GM12878 (cell line): ENCODE data around the gene PPP4R1. TPM values are rescaled to one million over a fixed set of nuclear protein-coding genes. Genes with fewer than 3 reads are reported as not detected.

ENCODE experiments used
- ATAC-seq: fragments of 200-7000 bp; cut with Tn5 transposase; 3 replicates; pipeline ENCODE4 v1.9.1; 2020; ENCODE audit warnings: mild to moderate bottlenecking, moderate library complexity
- BruUV-seq: library from RNA; stranded (reverse); fragments of 400-500 nt; replicated peaks from 2 replicates; lab custom pipeline; 2021; lab: Mats Ljungman, UMichigan
- CTCF ChIA-PET: fragments of 300-600 bp; sonication (Branson Sonifier 250); formaldehyde crosslinking; extraction: SDS; loops from one replicate; lab custom pipeline; 2021; ENCODE audit warnings: inconsistent platforms; lab: Yijun Ruan, JAX
- POLR2A ChIA-PET: fragments of 350-600 bp; formaldehyde crosslinking; extraction: SDS; loops from one replicate; lab custom pipeline; 2021; ENCODE audit warnings: inconsistent platforms; lab: Charles Lee
- RAD21 ChIA-PET: fragments of 300-600 bp; sonication (Branson Sonifier 250); formaldehyde crosslinking; loops from one replicate; lab custom pipeline; 2023; ENCODE audit warnings: antibody characterized with exemption; ENCODE audit not compliant: unreplicated experiment; lab: Charles Lee
- SMC1A ChIA-PET: fragments of 300-600 bp; sonication (Branson Sonifier 250); formaldehyde crosslinking; loops from one replicate; lab custom pipeline; 2023; ENCODE audit not compliant: unreplicated experiment, uncharacterized antibody; lab: Charles Lee
- DNase-seq: peaks from one replicate; pipeline ENCODE4 v3.0.0-alpha.2; 2011; ENCODE audit warnings: low read depth, low spot score
- FAIRE-seq: peaks from 3 replicates; lab custom pipeline; 2011; peaks lifted over from hg19 to GRCh38; lab: Jason Lieb, UNC
- H2AFZ ChIP-seq: 2 replicates; pipeline ENCODE4 v1.6.0; 2011; ENCODE audit warnings: low read depth, low read length, control low read depth; ENCODE audit not compliant: control insufficient read depth
- H3K27ac ChIP-seq: 2 replicates; pipeline ENCODE4 v1.5.1; 2011; ENCODE audit warnings: control low read depth; ENCODE audit not compliant: control insufficient read depth, insufficient read depth
- H3K27me3 ChIP-seq, 2 experiments: replicated peaks in 1 of 2; 2 replicates each; pipeline versions ENCODE4 v1.6.0 to v1.6.1; 2011; ENCODE audit warnings: low read length in 1 of 2; ENCODE audit not compliant: control insufficient read depth in 2 of 2, insufficient read depth in 2 of 2
- H3K36me3 ChIP-seq, 2 experiments: 2 replicates each; pipeline ENCODE4 v1.5.1; 2011; ENCODE audit warnings: low read length in 1 of 2; ENCODE audit not compliant: control insufficient read depth in 2 of 2, insufficient read depth in 2 of 2
- H3K4me1 ChIP-seq: 2 replicates; pipeline ENCODE4 v1.6.1; 2011; ENCODE audit warnings: mild to moderate bottlenecking, low read length, moderate library complexity, mixed read lengths; ENCODE audit not compliant: control insufficient read depth, insufficient read depth
- H3K4me2 ChIP-seq: 2 replicates; pipeline ENCODE4 v1.6.0; 2011; ENCODE audit warnings: control low read depth; ENCODE audit not compliant: control insufficient read depth, insufficient read depth
- H3K4me3 ChIP-seq: fragments of 200-600 bp; sonication (generic); 2 replicates; pipeline ENCODE4 v1.5.1; 2016
- H3K79me2 ChIP-seq: 2 replicates; pipeline ENCODE4 v1.6.0; 2011; ENCODE audit warnings: low read length; ENCODE audit not compliant: control insufficient read depth, insufficient read depth
- H3K9ac ChIP-seq: 2 replicates; pipeline ENCODE4 v1.8.0; 2011; ENCODE audit warnings: low read length, control low read depth, mixed read lengths; ENCODE audit not compliant: control insufficient read depth, insufficient read depth
- H3K9me3 ChIP-seq: replicated peaks from 3 replicates; pipeline ENCODE4 v1.5.1; 2011; ENCODE audit warnings: mild to moderate bottlenecking, low read length; ENCODE audit not compliant: control insufficient read depth, insufficient read depth
- H4K20me1 ChIP-seq: 2 replicates; pipeline ENCODE4 v1.6.0; 2011; ENCODE audit not compliant: control insufficient read depth, insufficient read depth
- ATF2 ChIP-seq: IDR thresholded peaks from 2 replicates; pipeline ENCODE4 v1.6.1; 2012; ENCODE audit warnings: low read length, inconsistent platforms
- ATF3 ChIP-seq: IDR thresholded peaks from 2 replicates; pipeline ENCODE4 v1.6.1; 2011; ENCODE audit warnings: low read depth, mild to moderate bottlenecking, low read length, moderate library complexity, borderline replicate concordance; ENCODE audit errors: extremely low read depth
- CHD1 ChIP-seq: IDR thresholded peaks from 2 replicates; pipeline ENCODE4 v1.6.1; 2012; ENCODE audit warnings: low read depth, low read length, improper control_type of control experiment
- KDM1A ChIP-seq: fragments of 200-600 bp; sonication (generic); IDR thresholded peaks from 2 replicates; pipeline ENCODE4 v1.6.1; 2016; ENCODE audit warnings: borderline replicate concordance
- MYB ChIP-seq: fragments of 150-350 bp; IDR thresholded peaks from 2 replicates; pipeline ENCODE4 v1.6.1; 2014; ENCODE audit warnings: mild to moderate bottlenecking, low read depth, low read length, borderline replicate concordance
- MYC ChIP-seq: IDR thresholded peaks from 2 replicates; pipeline ENCODE4 v1.6.1; 2011; ENCODE audit warnings: mild to moderate bottlenecking, low read length, moderate library complexity, inconsistent platforms; ENCODE audit not compliant: insufficient read depth, insufficient replicate concordance, insufficient read length, severe bottlenecking
- RCOR1 ChIP-seq: conservative IDR thresholded peaks from 2 replicates; pipeline ENCODE4 v1.6.1; 2012; ENCODE audit warnings: low read depth, low read length, improper control_type of control experiment
- RUNX3 ChIP-seq: IDR thresholded peaks from 2 replicates; pipeline ENCODE4 v1.6.1; 2012; ENCODE audit warnings: low read length, inconsistent platforms
- TARDBP ChIP-seq: IDR thresholded peaks from 2 replicates; pipeline ENCODE4 v1.6.1; 2016; ENCODE audit warnings: borderline replicate concordance
- ZNF207 ChIP-seq: fragments of 450-650 bp; IDR thresholded peaks from 2 replicates; pipeline ENCODE4 v1.6.1; 2014; ENCODE audit warnings: antibody characterized with exemption, mild to moderate bottlenecking, borderline replicate concordance
- ZNF384 ChIP-seq: IDR thresholded peaks from 2 replicates; pipeline ENCODE4 v1.6.1; 2012; ENCODE audit warnings: low read depth, mild to moderate bottlenecking, low read length, improper control_type of control experiment, borderline replicate concordance
- WGBS: methylation state at CpG from one replicate; pipeline ENCODE4 v1.1.6; 2016; ENCODE audit warnings: low lambda C conversion rate; ENCODE audit not compliant: insufficient replicate concordance, insufficient coverage; ENCODE audit errors: missing lambda C conversion rate; 5-methylcytosine and 5-hydroxymethylcytosine counted together
- in situ Hi-C: fragments of 300-500 bp; cut with MboI; formaldehyde crosslinking; loops from 9 replicates; pipeline ENCODE4 v1.14.3; 2018; ENCODE audit warnings: mixed read lengths
- intact Hi-C: fragments of 100-400 bp; cut with micrococcal nuclease; formaldehyde crosslinking; loops from one replicate; pipeline ENCODE4 v1.14.2; 2022; ENCODE audit not compliant: unreplicated experiment
- polyA plus RNA-seq, 11 experiments: library from polyadenylated mRNA; depleted of rRNA in 4 of 11; unstranded in 6 of 11; stranded (reverse) in 5 of 11; fragments of >200 nt; fragmentation: Nextera tagmentation in 4 of 11; fragmentation: Illumina TruSeq in 1 of 11; extraction: Ambion mirVana in 4 of 11; extraction: Trizol in 1 of 11; gene quantifications; 1 replicate in 1 of 11; 2 replicates in 10 of 11; pipeline versions ENCODE4 v1.2.1 to v1.2.3, GENCODE V29; 2011 to 2016; ENCODE audit warnings: inconsistent platforms in 2 of 11, missing spikeins in 2 of 11, low read depth in 1 of 11
- total RNA-seq, 4 experiments: library from RNA; depleted of rRNA in 3 of 4; stranded (reverse); fragments of >200 nt in 3 of 4; fragmentation: Illumina TruSeq in 1 of 4; extraction: Trizol in 1 of 4; gene quantifications; 2 replicates each; pipeline versions ENCODE4 v1.2.1 to v1.2.3, GENCODE V29; 2013 to 2021
- TF ChIP-seq, protein P1 (sequence below): fragments of 150-350 bp; IDR thresholded peaks from 2 replicates; pipeline ENCODE4 v1.6.1; 2014; ENCODE audit warnings: mild to moderate bottlenecking, low read depth, low read length

The PPP4R1 gene
- total and polyA plus RNA-seq, 10 of the 15 experiments (the other 5 are each of a cell fraction or from before 2014, with no cell fraction given) = 10.9 to 44.4 (median 26.0) TPM

DNA sequence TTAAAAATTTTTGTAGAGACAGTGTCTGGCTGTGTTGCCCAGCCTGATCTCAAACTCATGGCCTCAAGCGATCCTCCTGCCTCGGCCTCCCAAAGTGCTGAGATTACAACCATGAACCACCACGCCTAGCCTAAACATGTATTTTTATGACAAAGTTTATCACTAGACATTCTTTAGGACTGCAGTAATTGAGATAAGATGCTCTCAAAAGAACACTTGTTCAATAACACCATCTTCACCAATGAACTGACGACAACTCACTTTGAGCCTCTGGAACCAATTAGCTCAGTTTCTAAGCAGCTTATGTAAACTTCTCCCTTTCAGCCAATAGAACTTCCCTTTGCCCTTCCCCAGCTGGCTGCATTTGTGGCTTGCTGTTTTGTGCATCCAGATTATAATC, 15.3 kb upstream of the PPP4R1 start:
- ChIA-PET CTCF (interaction anchor here (0.7 kb wide), 1 partner anchor 1170 kb away, joined by 3 read pairs; no protein-coding TSS in a partner anchor), POLR2A (no interaction called here), RAD21 (no interaction called here), SMC1A (no interaction called here)
- no peak overlapping the region for H3K27ac ChIP-seq
- in situ Hi-C loops = no loop called here
- TF ChIP-seq RUNX3 (no peak), ZNF384 (no peak), RCOR1 (no peak), ATF2 (no peak), MYB (no peak), KDM1A (no peak), ZNF207 (no peak), TARDBP (no peak), ATF3 (no peak), MYC (no peak), CHD1 (no peak)
- TF ChIP-seq, protein P1, sequence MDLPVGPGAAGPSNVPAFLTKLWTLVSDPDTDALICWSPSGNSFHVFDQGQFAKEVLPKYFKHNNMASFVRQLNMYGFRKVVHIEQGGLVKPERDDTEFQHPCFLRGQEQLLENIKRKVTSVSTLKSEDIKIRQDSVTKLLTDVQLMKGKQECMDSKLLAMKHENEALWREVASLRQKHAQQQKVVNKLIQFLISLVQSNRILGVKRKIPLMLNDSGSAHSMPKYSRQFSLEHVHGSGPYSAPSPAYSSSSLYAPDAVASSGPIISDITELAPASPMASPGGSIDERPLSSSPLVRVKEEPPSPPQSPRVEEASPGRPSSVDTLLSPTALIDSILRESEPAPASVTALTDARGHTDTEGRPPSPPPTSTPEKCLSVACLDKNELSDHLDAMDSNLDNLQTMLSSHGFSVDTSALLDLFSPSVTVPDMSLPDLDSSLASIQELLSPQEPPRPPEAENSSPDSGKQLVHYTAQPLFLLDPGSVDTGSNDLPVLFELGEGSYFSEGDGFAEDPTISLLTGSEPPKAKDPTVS = no peak
- no TSS peak for BruUV-seq
- 73% methylated on average over 4 of the region's 4 CpGs for WGBS
- FAIRE-seq = no peak
- intact Hi-C loops = no loop called here
- no peaks in the 10 kb centered on the region for H3K79me2 ChIP-seq
- H3K9ac ChIP-seq = no peak overlapping the region
- no peak overlapping the region for H3K4me3 ChIP-seq
- no peak for DNase-seq
- no peaks in the 10 kb centered on the region for H3K36me3 ChIP-seq
- H3K9me3 ChIP-seq = no peaks in the 10 kb centered on the region
- no peak overlapping the region for H2AFZ ChIP-seq
- no peak overlapping the region for H3K4me2 ChIP-seq
- no peaks in the 10 kb centered on the region for H4K20me1 ChIP-seq
- no peaks in the 10 kb centered on the region for H3K4me1 ChIP-seq
- H3K27me3 ChIP-seq = no peaks in the 10 kb centered on the region; a peak in 1 of 4 replicates
- ATAC-seq = no peak
